ENCODE measurements around the gene NDUFB10.

NDUFB10 gene

GRCh38 chr16:1938910-1939309 lies 20.4 kb upstream of the NDUFB10 start:
- H3K27ac ChIP-seq, result no peak overlapping the region
- TF ChIP-seq ZFX (IDR thresholded peaks at IDR 0.05; ENCODE audit: borderline replicate concordance) (no peak), CTCF (IDR thresholded peaks at IDR 0.05) (no peak)

GRCh38 chr16:1939833-1940232 lies 19.5 kb upstream of the NDUFB10 start:
- peak overlapping the region; percentile 38 for H3K27ac ChIP-seq

- no peak for TF ChIP-seq CTCF (IDR thresholded peaks at IDR 0.05)
- no peak for TF ChIP-seq ZFX (IDR thresholded peaks at IDR 0.05; ENCODE audit: borderline replicate concordance)
- H3K27ac ChIP-seq, result peak overlapping the region; percentile 38
Measured at GRCh38 chr16:1940273-1941161, 18.8 kb upstream of the NDUFB10 start.

GRCh38 chr16:1941162-1942046 lies 17.9 kb upstream of the NDUFB10 start:
- peak overlapping the region; percentile 70 for H3K27ac ChIP-seq
- TF ChIP-seq CTCF (IDR thresholded peaks at IDR 0.05) (peak; percentile 42), ZFX (IDR thresholded peaks at IDR 0.05; ENCODE audit: borderline replicate concordance) (no peak)

- TF ChIP-seq ZFX (IDR thresholded peaks at IDR 0.05; ENCODE audit: borderline replicate concordance) (no peak), CTCF (IDR thresholded peaks at IDR 0.05) (no peak)
- peak overlapping the region; percentile 70 for H3K27ac ChIP-seq
Measured at GRCh38 chr16:1942047-1942809, 17.1 kb upstream of the NDUFB10 start.

GRCh38 chr16:1942810-1943726 lies 16.3 kb upstream of the NDUFB10 start, which contains the start of gene MSRB1:
Gene MSRB1 (minus strand): TSS chr16:1943199. CDS start chr16:1943156, 43 bp downstream.
- peak within 1 kb of the TSS; percentile 70 for H3K27ac ChIP-seq
- TF ChIP-seq CTCF (IDR thresholded peaks at IDR 0.05), result 0 out of 2 replicates have a peak, but pooled peaks have one; percentile 9
- TF ChIP-seq ZFX (IDR thresholded peaks at IDR 0.05; ENCODE audit: borderline replicate concordance), result no peak

All from 22Rv1 (cell line).